ENCODE results near the gene LRRC23. TPM values are rescaled to one million over a fixed set of nuclear protein-coding genes. Genes with fewer than 3 reads are reported as not detected.

Gene LRRC23
- 1 to 10 TPM; 7.3 to 8.0 TPM for total RNA-seq

DNA sequence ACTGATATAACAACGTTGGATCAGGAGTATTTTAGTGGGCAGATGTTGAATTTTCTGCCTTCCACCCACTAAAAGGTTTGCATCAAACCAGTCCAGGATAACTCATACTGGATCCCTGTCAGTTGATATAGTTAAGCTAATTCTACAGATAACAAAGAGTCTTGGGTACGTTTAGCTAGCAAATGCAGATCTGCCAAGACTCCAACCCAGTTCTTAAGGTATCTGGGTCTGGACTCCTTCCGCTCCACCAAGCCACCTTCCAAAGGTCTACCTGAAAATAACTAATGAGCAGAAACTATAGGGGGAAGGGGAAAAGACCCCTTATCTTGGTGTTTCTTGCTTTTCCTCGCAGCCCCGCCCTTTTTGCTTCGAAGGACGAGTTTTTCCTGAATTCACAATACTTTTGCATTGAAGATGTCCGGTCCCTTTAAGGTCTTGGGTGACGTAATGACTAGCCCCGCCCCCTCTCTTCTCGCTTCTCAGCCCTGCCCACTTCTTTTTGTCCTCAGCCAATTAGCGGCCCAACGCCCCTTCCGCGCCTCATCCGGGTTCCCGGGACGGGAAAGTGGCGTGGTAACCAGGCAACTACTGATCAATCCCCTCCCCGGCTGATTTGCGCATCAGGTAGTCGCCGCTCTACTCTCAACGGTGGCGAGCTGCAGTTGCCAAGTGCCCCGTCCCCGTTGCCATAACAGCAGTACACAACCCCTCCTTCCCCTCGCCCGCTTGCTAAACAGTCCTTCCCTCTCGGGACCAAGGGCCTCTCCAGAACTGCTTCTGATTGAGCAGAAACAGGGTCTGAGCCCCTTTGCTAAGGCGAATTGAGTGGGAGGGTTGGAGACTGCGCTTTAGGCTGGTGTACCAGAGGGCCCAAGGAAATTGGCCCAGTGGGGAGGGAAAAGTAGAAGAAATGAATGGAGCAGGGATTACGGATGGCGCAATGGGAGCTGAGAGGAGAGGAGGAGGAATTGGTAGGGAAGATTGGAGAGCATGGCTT lies at the start of gene LRRC23:
Gene LRRC23 (plus strand): TSS at position 543 of the 997 bp plus-strand sequence. CDS start 812 bp downstream, outside the sequence.
- Histone ChIP-seq H3K27me3 (no peaks in the 10 kb centered on the region), H3K36me3 (no peaks in the 10 kb centered on the region), H3K4me3 (peak within 1 kb of the TSS; percentile 56), H3K9ac (ENCODE audit: low read depth in 2 of 2, low read length in 2 of 2) (peak within 1 kb of the TSS; percentile 83 to 94), H3K27ac (peak within 1 kb of the TSS; percentile 63), H3K9me3 (no peaks in the 10 kb centered on the region), H3K4me1 (peaks cover 10% of the 10 kb centered on the region)
- intact Hi-C loops (cut with DNase I) = no loop called here
- DNase-seq = peak; percentile 99
- TF ChIP-seq, protein P1, sequence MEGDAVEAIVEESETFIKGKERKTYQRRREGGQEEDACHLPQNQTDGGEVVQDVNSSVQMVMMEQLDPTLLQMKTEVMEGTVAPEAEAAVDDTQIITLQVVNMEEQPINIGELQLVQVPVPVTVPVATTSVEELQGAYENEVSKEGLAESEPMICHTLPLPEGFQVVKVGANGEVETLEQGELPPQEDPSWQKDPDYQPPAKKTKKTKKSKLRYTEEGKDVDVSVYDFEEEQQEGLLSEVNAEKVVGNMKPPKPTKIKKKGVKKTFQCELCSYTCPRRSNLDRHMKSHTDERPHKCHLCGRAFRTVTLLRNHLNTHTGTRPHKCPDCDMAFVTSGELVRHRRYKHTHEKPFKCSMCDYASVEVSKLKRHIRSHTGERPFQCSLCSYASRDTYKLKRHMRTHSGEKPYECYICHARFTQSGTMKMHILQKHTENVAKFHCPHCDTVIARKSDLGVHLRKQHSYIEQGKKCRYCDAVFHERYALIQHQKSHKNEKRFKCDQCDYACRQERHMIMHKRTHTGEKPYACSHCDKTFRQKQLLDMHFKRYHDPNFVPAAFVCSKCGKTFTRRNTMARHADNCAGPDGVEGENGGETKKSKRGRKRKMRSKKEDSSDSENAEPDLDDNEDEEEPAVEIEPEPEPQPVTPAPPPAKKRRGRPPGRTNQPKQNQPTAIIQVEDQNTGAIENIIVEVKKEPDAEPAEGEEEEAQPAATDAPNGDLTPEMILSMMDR (IDR thresholded peaks at IDR 0.05) = no peak

- Histone ChIP-seq H3K36me3 (peaks cover 9% of the 10 kb centered on the region), H3K27me3 (no peaks in the 10 kb centered on the region), H3K4me3 (no peak overlapping the region), H3K27ac (no peak overlapping the region), H3K9ac (ENCODE audit: low read depth in 2 of 2, low read length in 2 of 2) (no peak overlapping the region), H3K9me3 (no peaks in the 10 kb centered on the region), H3K4me1 (peaks cover 11% of the 10 kb centered on the region)
- intact Hi-C loops (cut with DNase I) = no loop called here
- DNase-seq = no peak
- TF ChIP-seq, protein P1 (IDR thresholded peaks at IDR 0.05) = no peak
These were observed 49.3 kb upstream of the LRRC23 start for GRCh38 chr12:6855322-6855721.

DNA sequence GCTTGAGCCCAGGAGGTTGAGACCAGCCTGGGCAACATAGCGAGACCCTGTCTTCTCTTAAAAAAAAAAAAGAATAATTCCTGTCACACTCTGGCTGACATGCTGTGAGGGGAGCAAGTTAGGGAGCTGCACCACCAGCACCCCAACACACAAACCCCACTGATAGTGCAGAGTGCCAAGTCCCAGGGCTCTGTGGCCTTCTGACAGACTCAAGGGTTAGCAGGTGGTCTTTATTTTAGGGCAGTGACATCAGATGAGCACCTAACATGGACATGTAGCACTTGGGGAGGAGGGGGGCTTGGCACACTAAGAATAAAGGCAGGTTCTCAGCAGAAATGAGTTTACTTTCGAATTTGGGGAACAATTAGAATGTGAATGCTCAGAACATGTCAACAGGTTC lies 45.8 kb upstream of the LRRC23 start:
- TF ChIP-seq, protein P1 (IDR thresholded peaks at IDR 0.05) = no peak
- DNase-seq = no peak
- Histone ChIP-seq H3K4me3 (no peak overlapping the region), H3K27ac (no peak overlapping the region), H3K27me3 (no peaks in the 10 kb centered on the region), H3K36me3 (peaks cover 14% of the 10 kb centered on the region), H3K9me3 (no peaks in the 10 kb centered on the region), H3K9ac (ENCODE audit: low read depth in 2 of 2, low read length in 2 of 2) (no peak overlapping the region), H3K4me1 (no peaks in the 10 kb centered on the region)
- intact Hi-C loops (cut with DNase I) = no loop called here

- Histone ChIP-seq H3K4me3 (no peak overlapping the region), H3K36me3 (peaks cover 14% of the 10 kb centered on the region), H3K27ac (no peak overlapping the region), H3K9ac (ENCODE audit: low read depth in 2 of 2, low read length in 2 of 2) (no peak overlapping the region), H3K4me1 (no peaks in the 10 kb centered on the region), H3K9me3 (no peaks in the 10 kb centered on the region), H3K27me3 (no peaks in the 10 kb centered on the region)
- no peak for DNase-seq
- intact Hi-C loops (cut with DNase I) = no loop called here
- TF ChIP-seq, protein P1 (IDR thresholded peaks at IDR 0.05) = no peak
These were observed 44.5 kb upstream of the LRRC23 start for GRCh38 chr12:6860116-6860515.

GRCh38 chr12:6860942-6861341 lies 43.7 kb upstream of the LRRC23 start:
- Histone ChIP-seq H3K9ac (ENCODE audit: low read depth in 2 of 2, low read length in 2 of 2) (no peak overlapping the region), H3K36me3 (peaks cover 14% of the 10 kb centered on the region), H3K27ac (no peak overlapping the region), H3K4me1 (no peaks in the 10 kb centered on the region), H3K9me3 (no peaks in the 10 kb centered on the region), H3K27me3 (no peaks in the 10 kb centered on the region), H3K4me3 (no peak overlapping the region)
- intact Hi-C loops (cut with DNase I) = no loop called here
- no peak for DNase-seq
- TF ChIP-seq, protein P1 (IDR thresholded peaks at IDR 0.05) = no peak

Measured in colonic mucosa (tissue), 4 donors.